RWPE2 (cell line): Measurements from ENCODE around the gene TPCN2.

Experiments
- ATAC-seq: fragments of 200-7000 bp; cut with Tn5 transposase; 3 replicates; pipeline ENCODE4 v1.9.1; 2021; ENCODE audit warnings: low read depth
- DNase-seq: peaks from one replicate; pipeline ENCODE4 v3.0.0-alpha.2; 2020; ENCODE audit warnings: low spot score
- H3K27ac ChIP-seq: fragments of 450-650 bp; 2 replicates; pipeline ENCODE4 v1.5.1; 2017; ENCODE audit warnings: mild to moderate bottlenecking; ENCODE audit not compliant: poor library complexity, severe bottlenecking
- H3K27me3 ChIP-seq: fragments of 250-450 bp; sonication (Bioruptor Pico); 2 replicates; pipeline ENCODE4 v1.5.1; 2021; ENCODE audit warnings: mild to moderate bottlenecking, moderate library complexity; ENCODE audit not compliant: insufficient read depth, poor library complexity, severe bottlenecking
- H3K36me3 ChIP-seq: fragments of 250-450 bp; sonication (Bioruptor Pico); 2 replicates; pipeline ENCODE4 v1.5.1; 2020; ENCODE audit warnings: low read depth, mild to moderate bottlenecking, moderate library complexity
- H3K4me1 ChIP-seq: fragments of 250-450 bp; sonication (Bioruptor Pico); 2 replicates; pipeline ENCODE4 v1.5.1; 2021; ENCODE audit warnings: mild to moderate bottlenecking, moderate library complexity; ENCODE audit not compliant: insufficient read depth, poor library complexity, severe bottlenecking
- H3K4me3 ChIP-seq: fragments of 250-450 bp; sonication (Bioruptor Pico); 2 replicates; pipeline ENCODE4 v1.5.1; 2021; ENCODE audit warnings: mild to moderate bottlenecking, moderate library complexity; ENCODE audit not compliant: severe bottlenecking
- H3K9me3 ChIP-seq: fragments of 250-450 bp; sonication (Bioruptor Pico); 2 replicates; pipeline ENCODE4 v1.5.1; 2021; ENCODE audit warnings: mild to moderate bottlenecking, moderate library complexity; ENCODE audit not compliant: severe bottlenecking
- CTCF ChIP-seq: fragments of 450-650 bp; IDR thresholded peaks from one replicate; pipeline ENCODE4 v1.5.1; 2017; ENCODE audit warnings: mild to moderate bottlenecking, moderate library complexity; ENCODE audit not compliant: poor library complexity, severe bottlenecking

The TPCN2 gene

DNA sequence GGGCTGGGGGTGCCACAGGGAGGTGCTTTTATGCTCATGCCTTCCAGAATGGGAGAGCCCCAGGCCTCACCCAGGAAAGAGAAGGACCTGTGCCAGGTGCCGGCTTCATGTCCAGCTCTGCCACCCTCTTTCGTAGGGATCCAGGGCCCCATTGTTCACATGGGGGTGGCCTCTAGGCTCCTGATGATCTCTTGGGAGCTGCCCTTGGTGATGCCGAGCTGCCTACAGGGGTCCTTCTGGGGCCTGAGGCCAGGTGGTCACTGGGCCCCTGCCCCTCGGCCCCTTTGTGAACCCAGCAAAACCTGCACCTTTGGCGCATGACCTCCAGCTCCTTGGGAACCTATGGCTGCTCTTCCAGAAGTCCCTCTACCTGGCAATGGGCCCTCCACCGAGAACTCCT lies 65.6 kb downstream of the TPCN2 start:
- no peaks in the 10 kb centered on the region for H3K36me3 ChIP-seq
- no peak overlapping the region for H3K27ac ChIP-seq
- H3K27me3 ChIP-seq = no peaks in the 10 kb centered on the region
- H3K9me3 ChIP-seq = peaks cover 2% of the 10 kb centered on the region
- H3K4me3 ChIP-seq = no peak overlapping the region
- ATAC-seq (no peak), DNase-seq (no peak)
- no peak for TF ChIP-seq CTCF
- no peaks in the 10 kb centered on the region for H3K4me1 ChIP-seq

- Histone ChIP-seq H3K4me3 (no peak overlapping the region), H3K36me3 (no peaks in the 10 kb centered on the region), H3K9me3 (peaks cover 3% of the 10 kb centered on the region), H3K27ac (no peak overlapping the region), H3K4me1 (no peaks in the 10 kb centered on the region), H3K27me3 (no peaks in the 10 kb centered on the region)
- ATAC-seq (no peak), DNase-seq (no peak)
- TF ChIP-seq CTCF = no peak
Observed at GRCh38 chr11:69114811-69115523, 66.2 kb downstream of the TPCN2 start.

DNA sequence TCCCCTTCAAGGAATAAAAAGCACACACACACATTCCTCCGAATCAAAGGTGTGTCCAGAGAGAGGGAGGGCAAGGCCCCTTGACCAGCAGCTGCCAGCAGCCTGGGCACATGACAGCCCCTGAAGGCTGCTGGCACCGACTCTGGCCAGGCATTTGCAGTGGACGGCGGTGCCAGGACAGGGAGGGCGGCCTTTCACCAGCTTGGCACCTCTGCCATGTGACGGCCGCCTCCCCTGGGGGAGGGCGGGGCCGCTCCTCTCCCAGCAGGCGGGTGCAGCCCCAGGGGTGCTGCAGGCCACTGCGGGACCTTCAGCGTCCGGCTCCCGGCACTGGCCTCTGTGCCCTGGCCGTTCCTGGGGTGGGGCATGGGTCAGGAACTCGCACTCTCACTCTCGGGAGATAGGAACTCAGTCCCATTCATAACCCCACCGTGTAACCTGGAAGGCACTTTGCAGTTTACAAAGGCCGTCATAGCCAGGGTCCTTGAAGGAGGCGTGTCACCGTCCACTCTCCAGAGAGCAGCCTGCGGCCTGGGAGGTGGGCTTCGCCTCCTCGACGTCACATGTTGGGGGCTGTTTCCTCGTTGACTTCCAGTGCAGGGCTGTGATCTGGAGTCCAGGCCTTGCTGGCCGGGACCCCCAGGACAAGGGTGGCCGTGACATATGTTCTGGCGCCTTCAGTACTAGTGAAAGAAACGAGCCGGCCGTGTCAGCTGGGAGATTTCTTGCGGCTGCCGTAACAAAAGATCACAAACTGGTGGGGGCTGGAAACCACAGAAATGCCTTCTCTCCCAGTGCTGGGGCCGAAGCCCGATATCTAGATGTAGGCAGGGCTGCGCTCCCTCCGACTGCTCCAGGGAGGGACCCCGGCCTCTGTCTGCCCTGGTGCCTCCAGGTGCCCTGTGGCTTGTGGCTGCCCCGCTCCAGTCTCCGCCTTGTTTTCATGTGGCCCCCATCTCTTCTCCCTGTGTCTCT lies 67.1 kb downstream of the TPCN2 start:
- no peak for TF ChIP-seq CTCF
- H3K9me3 ChIP-seq = peaks cover 3% of the 10 kb centered on the region
- no peaks in the 10 kb centered on the region for H3K4me1 ChIP-seq
- ATAC-seq (no peak), DNase-seq (no peak)
- H3K36me3 ChIP-seq = no peaks in the 10 kb centered on the region
- no peak overlapping the region for H3K4me3 ChIP-seq
- H3K27me3 ChIP-seq = no peaks in the 10 kb centered on the region
- H3K27ac ChIP-seq = no peak overlapping the region

- Histone ChIP-seq H3K4me3 (no peak overlapping the region), H3K27ac (no peak overlapping the region), H3K4me1 (no peaks in the 10 kb centered on the region), H3K36me3 (no peaks in the 10 kb centered on the region), H3K27me3 (no peaks in the 10 kb centered on the region), H3K9me3 (peaks cover 3% of the 10 kb centered on the region)
- ATAC-seq (no peak), DNase-seq (no peak)
- TF ChIP-seq CTCF = no peak
Observed at GRCh38 chr11:69116671-69117070, 67.9 kb downstream of the TPCN2 start.
